Smooth muscle cell of the brain vasculature (primary cell): ENCODE data around the gene OR2Z1.
"Not testable (repeated sequence)": the region's sequence is repeated elsewhere in the genome, so short reads cannot be mapped to it uniquely, and the experiment has no call there.

Experiments used
- DNase-seq: peaks from one replicate; pipeline ENCODE4 v3.0.0-alpha.2; 2012; ENCODE audit warnings: low read depth, low spot score

Gene OR2Z1

DNA sequence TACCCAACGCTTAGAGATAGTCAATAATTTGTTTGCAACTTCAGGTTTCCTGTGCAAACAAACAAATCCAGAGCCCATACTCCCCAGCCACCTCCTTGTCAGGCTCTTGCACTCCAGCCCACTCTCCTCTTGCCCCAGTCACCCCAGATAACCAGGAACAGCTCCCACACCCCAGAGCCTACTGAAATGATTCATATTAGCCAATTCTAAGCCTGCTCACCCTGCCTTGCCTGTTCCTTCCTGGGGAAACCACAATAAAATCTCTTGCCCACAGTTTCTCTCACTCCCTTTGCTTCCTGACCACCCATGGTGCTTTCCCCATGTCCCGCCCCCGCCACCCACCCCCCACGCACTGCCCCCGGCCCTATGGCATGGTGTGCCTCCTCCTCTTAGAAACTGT, 19.1 kb upstream of the OR2Z1 start:
- DNase-seq, result no peak

DNA sequence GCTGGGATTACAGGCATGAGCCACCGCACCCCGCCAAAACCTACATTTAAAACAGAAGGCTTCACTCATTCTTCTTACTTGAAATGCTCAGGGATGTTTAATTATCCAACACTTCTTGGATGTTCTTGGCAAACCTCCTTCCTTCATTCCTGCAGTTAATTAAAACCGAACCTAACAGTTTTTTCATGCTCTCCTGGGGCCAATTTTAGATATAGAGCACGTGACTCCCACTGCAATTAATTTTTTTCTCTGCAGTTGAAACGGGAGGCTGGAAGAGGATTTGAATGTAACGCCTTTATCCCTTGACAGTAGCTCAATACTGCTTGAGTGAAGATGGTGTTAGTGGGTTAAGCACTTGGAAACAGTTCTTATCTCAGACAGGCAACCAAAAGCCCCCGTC, 18.2 kb upstream of the OR2Z1 start:
- no peak for DNase-seq

GRCh38 chr19:8705304-8705703, 16.1 kb upstream of the OR2Z1 start:
- DNase-seq, result not testable (repeated sequence)

- no peak for DNase-seq
These were observed 15.7 kb upstream of the OR2Z1 start for GRCh38 chr19:8705742-8706141.

DNA sequence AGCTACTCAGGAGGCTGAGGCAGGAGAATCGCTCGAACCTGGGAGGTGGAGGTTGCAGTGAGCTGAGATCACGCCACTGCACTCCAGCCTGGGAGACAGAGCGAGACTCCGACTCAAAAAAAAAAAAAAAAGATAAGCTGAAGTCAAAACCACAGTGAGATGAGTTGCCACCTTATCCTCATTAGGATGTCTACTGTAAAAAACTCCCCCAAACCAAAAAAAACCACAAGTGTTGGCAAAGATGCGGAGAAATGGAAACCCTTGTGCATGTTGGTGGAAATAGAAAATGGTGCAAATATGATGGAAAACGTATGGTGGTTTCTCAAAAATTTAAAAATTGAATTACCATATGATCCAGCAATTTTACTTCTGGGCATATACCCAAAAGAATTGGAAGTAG, 11.1 kb upstream of the OR2Z1 start:
- not testable (repeated sequence) for DNase-seq

- DNase-seq, result no peak
These were observed 598 bp downstream of the OR2Z1 start for GRCh38 chr19:8722032-8722431.

DNA sequence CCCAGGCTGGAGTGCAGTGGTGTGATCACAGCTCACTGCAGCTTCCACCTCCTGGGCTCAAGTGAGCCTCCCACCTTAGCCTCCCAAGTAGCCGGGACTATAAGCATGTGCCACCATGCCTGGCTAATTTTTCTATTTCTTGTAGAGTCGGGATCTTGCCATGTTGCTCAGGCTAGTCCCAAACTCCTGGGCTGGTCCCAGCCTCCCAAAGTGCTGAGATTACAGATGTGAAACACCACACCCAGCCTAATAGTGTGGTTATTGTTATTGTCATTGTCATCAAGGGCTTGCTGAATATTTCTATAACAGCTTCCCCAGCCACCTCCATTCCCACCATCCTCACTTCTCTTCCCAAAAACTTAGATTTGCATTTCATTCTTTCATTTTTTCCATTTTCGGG, 2.8 kb downstream of the OR2Z1 start:
- DNase-seq, result no peak

DNA sequence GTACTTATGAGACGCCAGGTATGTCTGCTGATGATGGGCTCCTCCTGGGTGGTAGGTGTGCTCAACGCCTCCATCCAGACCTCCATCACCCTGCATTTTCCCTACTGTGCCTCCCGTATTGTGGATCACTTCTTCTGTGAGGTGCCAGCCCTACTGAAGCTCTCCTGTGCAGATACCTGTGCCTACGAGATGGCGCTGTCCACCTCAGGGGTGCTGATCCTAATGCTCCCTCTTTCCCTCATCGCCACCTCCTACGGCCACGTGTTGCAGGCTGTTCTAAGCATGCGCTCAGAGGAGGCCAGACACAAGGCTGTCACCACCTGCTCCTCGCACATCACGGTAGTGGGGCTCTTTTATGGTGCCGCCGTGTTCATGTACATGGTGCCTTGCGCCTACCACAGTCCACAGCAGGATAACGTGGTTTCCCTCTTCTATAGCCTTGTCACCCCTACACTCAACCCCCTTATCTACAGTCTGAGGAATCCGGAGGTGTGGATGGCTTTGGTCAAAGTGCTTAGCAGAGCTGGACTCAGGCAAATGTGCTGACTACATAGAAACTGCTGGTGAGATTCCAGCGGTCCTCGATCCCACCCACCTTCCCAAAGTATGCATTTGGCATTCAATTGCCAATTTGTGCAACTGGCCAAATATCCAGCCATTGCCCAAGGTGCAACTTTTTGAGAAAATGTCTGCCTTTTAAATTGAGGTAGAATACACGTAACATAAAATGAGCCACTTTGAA, 10.2 kb downstream of the OR2Z1 start:
- DNase-seq, result no peak

- no peak for DNase-seq
These were observed 16.9 kb downstream of the OR2Z1 start for GRCh38 chr19:8738377-8738776.

- not testable (repeated sequence) for DNase-seq
These were observed 18.0 kb downstream of the OR2Z1 start for GRCh38 chr19:8739291-8740065.

- DNase-seq, result not testable (repeated sequence)
These were observed 45.8 kb downstream of the OR2Z1 start for GRCh38 chr19:8767257-8767656.

GRCh38 chr19:8769265-8769664, 47.8 kb downstream of the OR2Z1 start:
- not testable (repeated sequence) for DNase-seq

GRCh38 chr19:8773587-8773986, 52.2 kb downstream of the OR2Z1 start:
- DNase-seq, result not testable (repeated sequence)
